Parathyroid adenoma (tissue), 2 donors: ENCODE data around the gene CACNB2.

ENCODE experiments used
- H2AFZ ChIP-seq: fragments of 300-600 bp; sonication (generic); one replicate; pipeline ENCODE4 v1.7.0; 2017; ENCODE audit warnings: antibody characterized with exemption, mild to moderate bottlenecking
- H3K27ac ChIP-seq: fragments of 300-600 bp; sonication (generic); one replicate; pipeline ENCODE4 v1.7.0; 2017
- H3K27me3 ChIP-seq: fragments of 300-600 bp; sonication (generic); one replicate; pipeline ENCODE4 v1.7.0; 2017; ENCODE audit warnings: low read length; ENCODE audit not compliant: control insufficient read depth, insufficient read depth
- H3K36me3 ChIP-seq: fragments of 300-600 bp; sonication (generic); one replicate; pipeline ENCODE4 v1.7.0; 2017; ENCODE audit warnings: low read length; ENCODE audit not compliant: control insufficient read depth, insufficient read depth
- H3K4me1 ChIP-seq: fragments of 300-600 bp; sonication (generic); one replicate; pipeline ENCODE4 v1.7.0; 2017; ENCODE audit warnings: control low read depth
- H3K4me2 ChIP-seq: fragments of 300-600 bp; sonication (generic); one replicate; pipeline ENCODE4 v1.7.0; 2017; ENCODE audit warnings: low read length
- H3K4me3 ChIP-seq: fragments of 300-600 bp; sonication (generic); one replicate; pipeline ENCODE4 v1.7.0; 2017; ENCODE audit warnings: low read depth, low read length
- H3K79me2 ChIP-seq: fragments of 300-600 bp; sonication (generic); one replicate; pipeline ENCODE4 v1.7.0; 2017; ENCODE audit warnings: control low read depth
- H3K9ac ChIP-seq: fragments of 300-600 bp; sonication (generic); one replicate; pipeline ENCODE4 v1.7.0; 2017; ENCODE audit warnings: mild to moderate bottlenecking
- H3K9me3 ChIP-seq: fragments of 300-600 bp; sonication (generic); one replicate; pipeline ENCODE4 v1.7.0; 2017; ENCODE audit warnings: low read length; ENCODE audit not compliant: control insufficient read depth
- TF ChIP-seq, protein P1 (sequence below): fragments of 300-600 bp; sonication (generic); IDR thresholded peaks from one replicate; pipeline ENCODE4 v1.7.0; 2017; ENCODE audit warnings: antibody characterized with exemption, mild to moderate bottlenecking
- donor health status: primary hyperparathyroidism.

CACNB2 gene

DNA sequence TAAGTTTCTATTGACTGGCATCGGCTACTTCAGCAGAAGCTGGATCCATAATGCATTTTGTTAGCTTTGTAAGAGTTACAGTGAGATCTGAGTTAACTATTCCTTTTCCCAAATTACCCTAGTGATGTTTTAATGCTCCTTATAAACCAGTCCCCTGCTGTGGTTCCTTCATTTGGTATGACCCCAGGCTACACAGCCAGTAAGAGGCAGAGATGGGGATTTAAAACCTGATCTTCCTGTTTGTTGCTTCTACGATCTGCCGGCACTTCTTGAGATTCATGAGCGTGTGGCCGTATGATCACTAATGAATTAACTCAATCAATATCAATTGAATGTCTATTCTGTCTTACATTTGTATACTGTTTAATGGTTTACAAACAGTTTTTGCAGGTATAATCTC, 86.1 kb downstream of the CACNB2 start:
- H3K79me2 ChIP-seq: no peaks in the 10 kb centered on the region
- no peaks in the 10 kb centered on the region for H3K36me3 ChIP-seq
- no peak overlapping the region for H3K4me2 ChIP-seq
- H3K4me1 ChIP-seq: no peaks in the 10 kb centered on the region
- H3K27ac ChIP-seq: no peak overlapping the region
- TF ChIP-seq, protein P1, sequence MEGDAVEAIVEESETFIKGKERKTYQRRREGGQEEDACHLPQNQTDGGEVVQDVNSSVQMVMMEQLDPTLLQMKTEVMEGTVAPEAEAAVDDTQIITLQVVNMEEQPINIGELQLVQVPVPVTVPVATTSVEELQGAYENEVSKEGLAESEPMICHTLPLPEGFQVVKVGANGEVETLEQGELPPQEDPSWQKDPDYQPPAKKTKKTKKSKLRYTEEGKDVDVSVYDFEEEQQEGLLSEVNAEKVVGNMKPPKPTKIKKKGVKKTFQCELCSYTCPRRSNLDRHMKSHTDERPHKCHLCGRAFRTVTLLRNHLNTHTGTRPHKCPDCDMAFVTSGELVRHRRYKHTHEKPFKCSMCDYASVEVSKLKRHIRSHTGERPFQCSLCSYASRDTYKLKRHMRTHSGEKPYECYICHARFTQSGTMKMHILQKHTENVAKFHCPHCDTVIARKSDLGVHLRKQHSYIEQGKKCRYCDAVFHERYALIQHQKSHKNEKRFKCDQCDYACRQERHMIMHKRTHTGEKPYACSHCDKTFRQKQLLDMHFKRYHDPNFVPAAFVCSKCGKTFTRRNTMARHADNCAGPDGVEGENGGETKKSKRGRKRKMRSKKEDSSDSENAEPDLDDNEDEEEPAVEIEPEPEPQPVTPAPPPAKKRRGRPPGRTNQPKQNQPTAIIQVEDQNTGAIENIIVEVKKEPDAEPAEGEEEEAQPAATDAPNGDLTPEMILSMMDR: no peak
- H3K27me3 ChIP-seq: no peaks in the 10 kb centered on the region
- no peaks in the 10 kb centered on the region for H3K9me3 ChIP-seq
- H3K9ac ChIP-seq: no peak overlapping the region
- no peak overlapping the region for H2AFZ ChIP-seq
- no peak overlapping the region for H3K4me3 ChIP-seq

DNA sequence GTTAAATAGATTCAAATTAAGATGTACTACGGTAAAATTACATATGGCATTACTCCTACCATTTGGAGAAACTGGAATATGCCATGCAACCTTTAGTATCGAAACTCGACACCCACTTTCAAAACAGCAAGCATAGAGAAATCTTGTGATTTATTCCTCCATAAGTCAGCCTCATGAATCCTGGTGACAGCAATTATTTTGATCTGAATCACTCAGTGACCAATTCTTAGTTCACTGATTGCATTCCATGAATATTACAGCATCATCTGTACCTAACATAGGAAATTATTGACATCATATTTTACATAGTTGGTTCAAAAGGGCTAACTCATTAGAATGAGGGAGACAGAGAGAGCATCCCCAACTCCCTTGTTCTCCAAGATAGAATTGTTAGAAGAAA, 89.6 kb downstream of the CACNB2 start:
- no peaks in the 10 kb centered on the region for H3K36me3 ChIP-seq

DNA sequence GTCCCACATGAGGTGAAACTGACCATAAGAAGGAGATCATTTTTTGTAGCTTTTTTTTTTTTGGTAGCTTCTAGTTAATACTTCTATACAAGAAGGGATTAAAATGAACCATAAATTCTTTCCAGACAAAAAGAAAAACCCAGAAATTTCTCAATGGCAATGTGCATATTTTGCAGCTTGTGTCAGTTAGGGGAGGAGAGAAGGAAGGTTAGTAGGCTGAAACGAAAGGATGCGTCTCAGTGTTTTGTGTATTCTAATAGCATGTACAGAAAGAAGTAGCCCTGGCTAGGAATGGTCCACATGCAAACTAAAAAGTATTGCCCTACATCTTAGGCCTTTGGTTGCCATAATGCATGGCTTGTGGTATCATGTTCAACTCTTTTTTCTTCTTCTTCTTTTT, 90.6 kb downstream of the CACNB2 start:
- no peaks in the 10 kb centered on the region for H3K9me3 ChIP-seq
- no peak overlapping the region for H2AFZ ChIP-seq
- no peak overlapping the region for H3K4me2 ChIP-seq
- no peaks in the 10 kb centered on the region for H3K4me1 ChIP-seq
- no peaks in the 10 kb centered on the region for H3K36me3 ChIP-seq
- no peak overlapping the region for H3K27ac ChIP-seq
- no peaks in the 10 kb centered on the region for H3K27me3 ChIP-seq
- H3K4me3 ChIP-seq: no peak overlapping the region
- H3K9ac ChIP-seq: no peak overlapping the region
- H3K79me2 ChIP-seq: no peaks in the 10 kb centered on the region
- TF ChIP-seq, protein P1: no peak

More for the DNA sequence above, 89.6 kb downstream of the CACNB2 start:
- Histone ChIP-seq H3K79me2 (no peaks in the 10 kb centered on the region), H3K9ac (no peak overlapping the region), H3K27ac (no peak overlapping the region), H3K27me3 (no peaks in the 10 kb centered on the region), H3K9me3 (no peaks in the 10 kb centered on the region), H2AFZ (no peak overlapping the region), H3K4me1 (no peaks in the 10 kb centered on the region), H3K4me2 (no peak overlapping the region), H3K4me3 (no peak overlapping the region)
- TF ChIP-seq, protein P1: no peak

DNA sequence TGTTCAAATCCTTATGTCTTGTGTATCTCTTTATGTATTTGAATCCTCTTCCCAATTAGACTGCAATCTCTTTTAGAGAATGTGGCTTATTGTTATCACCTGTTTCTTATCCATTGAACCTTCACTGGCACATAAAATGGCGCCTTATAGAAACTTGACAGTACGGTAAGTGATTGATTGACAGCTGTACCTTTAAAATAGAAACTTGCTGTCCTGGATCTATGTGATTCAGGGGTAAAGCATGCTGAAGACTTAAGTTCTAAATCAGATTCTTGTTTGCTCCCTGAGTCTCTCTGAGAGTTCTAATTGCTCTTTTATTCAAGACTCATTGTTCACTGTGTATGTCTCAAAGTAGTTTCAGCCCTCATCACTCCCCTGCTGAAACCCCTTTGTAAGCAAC, 91.3 kb downstream of the CACNB2 start:
- TF ChIP-seq, protein P1: no peak
- H3K4me3 ChIP-seq: no peak overlapping the region
- no peaks in the 10 kb centered on the region for H3K9me3 ChIP-seq
- no peak overlapping the region for H3K4me2 ChIP-seq
- H2AFZ ChIP-seq: no peak overlapping the region
- H3K27me3 ChIP-seq: no peaks in the 10 kb centered on the region
- no peaks in the 10 kb centered on the region for H3K36me3 ChIP-seq
- no peak overlapping the region for H3K27ac ChIP-seq
- no peaks in the 10 kb centered on the region for H3K4me1 ChIP-seq
- H3K9ac ChIP-seq: no peak overlapping the region
- no peaks in the 10 kb centered on the region for H3K79me2 ChIP-seq

DNA sequence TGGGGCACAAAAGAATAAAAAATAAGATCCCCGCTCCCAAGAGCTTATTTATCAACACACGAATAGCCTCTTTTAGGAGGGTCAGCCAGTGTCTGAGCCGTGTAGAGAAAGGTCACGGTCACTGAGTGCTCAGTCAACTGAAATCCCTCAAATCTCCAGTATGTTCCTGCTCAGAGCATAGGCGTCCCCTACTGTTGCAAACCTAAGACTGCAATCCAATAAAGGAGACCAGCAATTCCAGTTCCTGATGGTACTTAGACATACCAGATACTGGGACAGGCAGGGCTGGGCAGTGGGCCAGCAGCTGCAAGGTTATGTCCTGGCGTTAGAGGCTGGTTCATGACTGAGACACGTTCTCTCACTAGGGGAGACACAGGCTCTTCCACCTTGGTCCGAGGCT, 93.6 kb downstream of the CACNB2 start:
- Histone ChIP-seq H3K9me3 (no peaks in the 10 kb centered on the region), H3K4me3 (no peak overlapping the region), H3K9ac (no peak overlapping the region), H3K4me2 (no peak overlapping the region), H3K79me2 (no peaks in the 10 kb centered on the region), H3K27me3 (no peaks in the 10 kb centered on the region), H3K27ac (no peak overlapping the region), H3K4me1 (no peaks in the 10 kb centered on the region), H2AFZ (no peak overlapping the region), H3K36me3 (no peaks in the 10 kb centered on the region)
- TF ChIP-seq, protein P1: no peak
